Chondrocyte (in vitro differentiated cells): ENCODE measurements around the gene APEH. TPM values are rescaled to one million over a fixed set of nuclear protein-coding genes. Genes with fewer than 3 reads are reported as not detected.

ENCODE experiments used
- DNase-seq: peaks from one replicate; pipeline ENCODE4 v3.0.0; 2021; ENCODE audit warnings: mixed read lengths, low spot score
- H3K27ac Mint-ChIP-seq: one replicate; pipeline ENCODE4 v1.8.0; 2021; ENCODE audit warnings: mild to moderate bottlenecking, moderate library complexity, mixed read lengths; ENCODE audit not compliant: unreplicated experiment
- H3K27me3 Mint-ChIP-seq: 2 replicates; pipeline ENCODE4 v1.8.0; 2021; ENCODE audit warnings: low read depth, mixed read lengths
- H3K36me3 Mint-ChIP-seq: 2 replicates; pipeline ENCODE4 v1.8.0; 2021; ENCODE audit warnings: low read depth, mixed read lengths
- H3K4me1 Mint-ChIP-seq: 2 replicates; pipeline ENCODE4 v1.8.0; 2021; ENCODE audit warnings: low read depth, mild to moderate bottlenecking, mixed read lengths
- H3K4me3 Mint-ChIP-seq: one replicate; pipeline ENCODE4 v1.8.0; 2021; ENCODE audit warnings: mild to moderate bottlenecking, moderate library complexity, mixed read lengths; ENCODE audit not compliant: unreplicated experiment
- H3K9me3 Mint-ChIP-seq: 2 replicates; pipeline ENCODE4 v1.8.0; 2021; ENCODE audit warnings: low read depth, mixed read lengths
- total RNA-seq: library from RNA; stranded (reverse); gene quantifications from 3 replicates; pipeline ENCODE4 v1.2.1, GENCODE V29; 2021
- TF ChIP-seq, protein P1 (sequence below): fragments of 200-600 bp; sonication (generic); IDR thresholded peaks from 2 replicates; pipeline ENCODE4 v1.5.0; 2021; ENCODE audit warnings: antibody characterized with exemption, mild to moderate bottlenecking, moderate library complexity

Gene APEH
- total RNA-seq, 1 donor from 2014 or later: 69.8 TPM

DNA sequence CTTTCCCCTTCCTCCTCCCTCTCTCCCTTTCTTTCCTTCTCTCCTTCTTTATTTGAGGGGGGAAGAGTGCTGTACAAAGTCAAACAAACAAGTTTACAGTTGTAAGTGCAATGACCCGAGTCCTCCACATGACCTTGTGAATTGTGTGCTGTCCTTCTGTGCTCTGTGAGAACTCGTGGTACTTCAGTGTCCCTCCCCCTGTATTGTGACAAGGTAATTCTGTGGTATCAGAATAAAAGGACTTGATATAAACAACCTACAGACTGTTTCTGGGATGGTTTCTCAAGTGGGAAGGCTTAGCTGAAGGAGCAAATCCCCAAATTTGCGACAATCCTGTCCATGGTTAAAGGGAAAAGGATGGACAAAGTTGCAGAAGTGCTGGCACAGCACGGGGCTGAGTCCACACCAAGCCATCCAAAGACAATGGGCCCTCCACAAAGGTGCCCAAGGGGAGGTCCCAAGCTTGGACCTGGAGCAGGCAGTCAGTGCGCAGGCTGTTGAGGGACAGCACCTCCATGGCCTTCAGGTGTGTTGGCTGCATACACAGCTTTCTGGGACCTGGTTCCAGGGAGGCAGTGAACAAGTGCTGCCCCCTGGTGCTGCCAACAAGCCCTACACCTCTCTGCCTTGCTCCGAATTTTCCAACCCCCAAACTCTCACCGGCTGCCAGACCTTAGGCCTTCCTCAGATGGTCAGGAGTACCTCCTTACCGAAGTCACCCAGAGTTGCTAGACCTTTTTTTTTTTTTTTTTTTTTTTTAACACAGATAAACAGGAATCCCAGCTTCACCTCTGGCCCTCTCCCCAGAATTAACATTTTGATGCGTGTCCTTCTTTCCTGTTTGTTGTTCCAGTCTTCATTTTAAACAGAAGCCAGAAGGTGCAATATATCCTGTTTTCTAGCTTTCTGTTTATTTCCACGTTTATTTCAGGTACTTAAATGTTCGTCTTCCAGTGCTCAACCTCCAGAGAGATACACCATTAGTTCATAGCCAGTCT, 2.6 kb upstream of the APEH start:
- TF ChIP-seq, protein P1, sequence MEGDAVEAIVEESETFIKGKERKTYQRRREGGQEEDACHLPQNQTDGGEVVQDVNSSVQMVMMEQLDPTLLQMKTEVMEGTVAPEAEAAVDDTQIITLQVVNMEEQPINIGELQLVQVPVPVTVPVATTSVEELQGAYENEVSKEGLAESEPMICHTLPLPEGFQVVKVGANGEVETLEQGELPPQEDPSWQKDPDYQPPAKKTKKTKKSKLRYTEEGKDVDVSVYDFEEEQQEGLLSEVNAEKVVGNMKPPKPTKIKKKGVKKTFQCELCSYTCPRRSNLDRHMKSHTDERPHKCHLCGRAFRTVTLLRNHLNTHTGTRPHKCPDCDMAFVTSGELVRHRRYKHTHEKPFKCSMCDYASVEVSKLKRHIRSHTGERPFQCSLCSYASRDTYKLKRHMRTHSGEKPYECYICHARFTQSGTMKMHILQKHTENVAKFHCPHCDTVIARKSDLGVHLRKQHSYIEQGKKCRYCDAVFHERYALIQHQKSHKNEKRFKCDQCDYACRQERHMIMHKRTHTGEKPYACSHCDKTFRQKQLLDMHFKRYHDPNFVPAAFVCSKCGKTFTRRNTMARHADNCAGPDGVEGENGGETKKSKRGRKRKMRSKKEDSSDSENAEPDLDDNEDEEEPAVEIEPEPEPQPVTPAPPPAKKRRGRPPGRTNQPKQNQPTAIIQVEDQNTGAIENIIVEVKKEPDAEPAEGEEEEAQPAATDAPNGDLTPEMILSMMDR: peak; percentile 93
- DNase-seq: no peak

DNA sequence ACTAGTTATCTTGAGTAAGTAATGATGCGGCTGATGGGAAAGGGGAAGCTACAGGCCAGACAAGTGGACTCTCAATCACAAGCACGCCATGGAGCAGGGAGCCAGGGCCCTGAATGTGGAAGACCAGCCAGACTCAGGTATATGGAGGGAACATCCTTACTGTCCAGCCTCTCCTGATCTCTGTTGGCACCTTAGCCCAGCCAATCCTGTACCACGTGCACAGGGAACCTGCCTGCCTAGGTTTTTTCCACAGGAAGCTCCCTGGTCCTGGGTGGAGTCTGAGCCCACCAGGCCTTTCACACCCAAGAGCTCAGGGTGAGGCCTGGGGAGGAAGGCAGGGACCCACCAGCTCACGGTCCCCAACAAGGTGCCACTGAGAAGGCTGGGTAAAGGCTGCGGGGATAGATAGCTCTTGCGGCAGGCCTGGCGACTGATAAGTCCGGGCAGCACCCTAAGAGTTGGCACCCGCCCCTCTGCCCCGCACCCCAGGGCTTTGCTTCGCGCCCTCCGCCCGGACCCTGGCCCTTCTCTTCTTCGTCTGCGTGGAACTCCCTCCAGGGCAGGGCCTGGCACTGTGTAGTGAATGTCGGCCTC, 933 bp upstream of the APEH start:
- TF ChIP-seq, protein P1: no peak
- no peak for DNase-seq
- Mint-ChIP-seq H3K4me1 (peaks cover 24% of the 10 kb centered on the region), H3K36me3 (peaks cover 6% of the 10 kb centered on the region), H3K9me3 (no peaks in the 10 kb centered on the region), H3K27me3 (no peaks in the 10 kb centered on the region), H3K4me3 (peak overlapping the region; percentile 90), H3K27ac (peak overlapping the region; percentile 99)

More for the DNA sequence above, 2.6 kb upstream of the APEH start:
- no peaks in the 10 kb centered on the region for H3K9me3 Mint-ChIP-seq
- no peaks in the 10 kb centered on the region for H3K27me3 Mint-ChIP-seq
- H3K4me3 Mint-ChIP-seq: no peak overlapping the region
- no peak overlapping the region for H3K27ac Mint-ChIP-seq
- peaks cover 31% of the 10 kb centered on the region for H3K4me1 Mint-ChIP-seq
- H3K36me3 Mint-ChIP-seq: peaks cover 4% of the 10 kb centered on the region

DNA sequence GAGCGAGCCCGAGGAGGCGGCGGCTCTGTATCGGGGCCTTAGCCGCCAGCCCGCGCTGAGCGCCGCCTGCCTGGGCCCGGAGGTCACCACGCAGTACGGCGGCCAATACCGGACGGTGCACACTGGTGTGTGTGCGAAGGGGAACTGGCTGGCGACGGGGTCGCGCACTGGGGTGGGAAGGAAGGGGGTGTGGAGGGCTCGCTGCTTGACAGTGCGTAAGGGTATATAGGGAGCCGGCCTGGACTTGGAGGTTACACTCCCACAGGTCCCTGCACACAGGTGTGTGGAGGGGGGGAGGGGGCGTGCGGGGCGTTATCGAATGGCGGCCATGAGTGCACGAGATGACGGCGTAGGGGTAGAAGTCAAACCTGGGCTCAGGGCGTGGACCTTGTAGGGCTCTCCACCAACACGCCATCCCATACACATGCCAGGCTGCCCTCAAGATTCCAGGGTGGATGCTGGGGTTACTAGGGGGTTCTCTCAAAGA, 389 bp downstream of the APEH start:
- Mint-ChIP-seq H3K9me3 (no peaks in the 10 kb centered on the region), H3K4me1 (peaks cover 16% of the 10 kb centered on the region), H3K4me3 (peak overlapping the region; percentile 90), H3K27ac (peak overlapping the region; percentile 17), H3K27me3 (no peaks in the 10 kb centered on the region), H3K36me3 (peaks cover 7% of the 10 kb centered on the region)
- TF ChIP-seq, protein P1: peak; percentile 46
- no peak for DNase-seq

DNA sequence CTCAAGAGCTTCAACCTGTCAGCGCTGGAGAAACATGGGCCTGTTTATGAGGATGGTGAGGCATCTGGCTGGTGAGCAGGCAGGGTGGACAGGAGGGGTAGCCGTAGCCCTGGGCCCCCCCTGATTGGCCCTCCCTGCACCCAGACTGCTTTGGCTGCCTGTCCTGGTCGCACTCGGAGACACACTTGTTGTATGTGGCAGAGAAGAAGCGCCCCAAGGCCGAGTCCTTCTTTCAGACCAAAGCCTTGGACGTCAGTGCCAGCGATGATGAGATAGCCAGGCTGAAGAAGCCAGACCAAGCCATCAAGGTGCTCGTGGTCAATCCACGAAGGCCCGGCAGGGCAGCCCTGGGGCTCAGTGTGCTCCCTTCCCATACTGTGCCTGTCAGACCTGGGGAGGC, 1.8 kb downstream of the APEH start:
- no peak for DNase-seq
- TF ChIP-seq, protein P1: no peak
- no peaks in the 10 kb centered on the region for H3K27me3 Mint-ChIP-seq
- no peaks in the 10 kb centered on the region for H3K9me3 Mint-ChIP-seq
- H3K4me1 Mint-ChIP-seq: peaks cover 16% of the 10 kb centered on the region
- H3K27ac Mint-ChIP-seq: no peak overlapping the region
- peaks cover 13% of the 10 kb centered on the region for H3K36me3 Mint-ChIP-seq
- H3K4me3 Mint-ChIP-seq: no peak overlapping the region

DNA sequence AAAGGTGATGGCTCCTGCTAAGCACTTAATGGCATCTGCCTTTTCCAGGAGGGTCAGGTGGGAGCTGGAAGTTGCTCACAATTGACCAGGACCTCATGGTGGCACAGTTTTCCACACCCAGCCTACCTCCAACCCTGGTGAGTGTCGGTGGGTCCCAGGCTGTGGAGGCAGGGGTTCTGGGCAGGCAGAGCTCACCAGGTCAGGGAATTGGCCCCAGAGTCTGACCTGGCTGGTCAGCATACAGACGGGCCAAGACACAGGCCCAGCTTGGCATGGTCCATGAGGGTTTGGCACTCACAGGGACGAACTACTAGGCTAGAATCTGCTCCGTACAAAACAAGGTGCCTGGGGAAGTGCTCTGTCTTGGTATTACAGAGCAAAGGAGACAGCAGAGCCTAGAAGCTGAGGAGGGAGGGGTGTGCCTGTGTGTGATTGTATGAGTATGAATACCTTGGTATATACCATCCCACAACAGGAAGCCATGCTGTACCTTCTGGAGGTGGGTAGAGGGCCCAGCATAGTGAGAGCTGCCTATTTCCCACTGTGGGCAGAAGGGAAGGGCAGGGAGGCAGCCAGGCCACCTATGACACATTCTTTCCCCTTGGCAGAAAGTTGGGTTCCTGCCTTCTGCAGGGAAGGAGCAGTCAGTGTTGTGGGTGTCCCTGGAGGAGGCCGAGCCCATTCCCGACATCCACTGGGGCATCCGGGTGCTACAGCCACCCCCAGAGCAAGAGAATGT, 6.5 kb downstream of the APEH start:
- no peak overlapping the region for H3K27ac Mint-ChIP-seq
- H3K27me3 Mint-ChIP-seq: no peaks in the 10 kb centered on the region
- no peaks in the 10 kb centered on the region for H3K9me3 Mint-ChIP-seq
- TF ChIP-seq, protein P1: no peak
- H3K4me3 Mint-ChIP-seq: no peak overlapping the region
- H3K4me1 Mint-ChIP-seq: peaks cover 4% of the 10 kb centered on the region
- DNase-seq: no peak
- H3K36me3 Mint-ChIP-seq: peaks cover 21% of the 10 kb centered on the region
